HG03103 (cell line): Measurements from ENCODE around the gene DHRS11.

Experiments used
- ATAC-seq: cut with Tn5 transposase; IDR thresholded peaks from one replicate; pipeline ENCODE4 v1.9.1; 2021; ENCODE audit warnings: low read depth; ENCODE audit not compliant: unreplicated experiment

Gene DHRS11

DNA sequence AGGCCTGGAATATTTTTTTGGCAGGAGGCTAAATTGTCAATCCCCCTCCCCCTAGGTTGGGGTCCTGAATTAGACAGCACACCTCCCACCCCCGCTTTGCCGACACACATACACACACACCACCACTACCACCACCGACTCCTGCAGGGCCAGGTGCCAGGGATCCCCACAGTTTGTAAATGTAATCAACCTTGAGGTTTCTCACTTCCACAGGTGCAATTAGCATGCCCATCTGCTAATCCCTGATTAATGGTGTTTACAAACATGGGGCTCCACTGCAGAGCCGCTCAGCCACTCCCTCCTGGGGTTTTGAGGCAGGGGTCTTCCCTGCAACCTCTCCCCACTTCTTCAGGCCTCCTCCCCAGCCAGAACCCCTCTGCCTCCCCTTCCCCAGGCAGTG is 21.5 kb downstream of the DHRS11 start:
- no peak for ATAC-seq

- ATAC-seq = no peak
Observed at GRCh38 chr17:36614081-36614480, 22.4 kb downstream of the DHRS11 start.

DNA sequence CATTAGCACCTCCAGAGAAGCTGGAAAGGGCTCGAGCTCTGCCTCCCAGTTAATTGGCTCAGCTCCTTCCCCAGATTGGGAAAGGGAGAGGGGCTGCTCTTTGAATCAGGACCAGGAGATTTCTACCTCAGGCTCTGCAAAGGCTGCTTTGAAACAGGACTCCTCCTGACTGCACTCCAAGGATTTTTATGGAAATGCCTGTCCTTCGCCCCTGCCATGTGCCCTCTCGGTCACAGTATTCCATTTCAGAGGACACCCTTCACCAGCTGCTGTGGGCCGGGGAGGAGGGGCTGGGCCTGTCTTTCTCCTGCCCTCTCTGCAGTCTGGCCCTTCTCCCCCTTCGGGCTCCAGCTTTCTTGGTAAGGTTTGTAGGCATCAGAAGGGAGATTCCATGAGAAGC is 23.3 kb downstream of the DHRS11 start:
- ATAC-seq = no peak

- ATAC-seq = no peak
Observed at GRCh38 chr17:36616061-36617029, 24.7 kb downstream of the DHRS11 start.

DNA sequence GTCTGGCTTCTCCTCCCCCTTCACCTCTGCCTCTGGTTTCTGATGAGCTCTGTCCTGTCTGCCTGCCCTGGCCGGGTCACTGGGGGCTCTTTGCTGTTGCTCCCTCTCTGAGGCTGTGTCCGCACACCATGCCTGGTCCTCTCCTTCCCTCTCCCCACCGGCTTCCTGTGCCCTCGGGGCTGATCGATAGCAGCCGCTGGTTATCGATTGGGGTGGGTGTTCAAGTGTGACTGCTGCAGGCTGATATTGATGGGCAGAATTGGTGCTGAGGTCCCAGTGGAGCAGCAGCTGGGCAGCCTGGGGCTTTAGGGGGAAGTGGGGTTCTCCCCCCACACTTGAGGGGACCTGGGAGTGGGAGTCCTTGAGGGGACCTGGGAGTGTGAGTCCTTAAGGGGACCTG is 26.1 kb downstream of the DHRS11 start:
- no peak for ATAC-seq

DNA sequence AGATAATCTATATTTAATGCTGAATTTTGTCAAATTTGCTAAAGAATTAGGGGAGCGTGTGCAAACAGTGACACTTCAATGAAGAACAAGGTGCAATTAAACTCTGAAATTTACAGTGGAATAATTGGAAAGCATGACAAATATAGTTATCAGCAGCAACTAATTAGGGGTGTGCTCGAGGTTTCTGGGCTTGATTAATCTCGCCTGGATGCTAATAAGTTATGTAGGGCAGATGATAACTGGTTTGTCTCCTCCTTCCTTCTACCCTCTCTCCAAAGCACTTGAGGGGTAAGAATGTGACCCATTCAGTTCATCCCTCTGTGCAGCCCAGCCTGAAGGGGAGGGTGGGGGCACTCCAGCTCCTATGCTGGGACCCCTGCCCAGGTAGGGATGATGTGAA is 31.6 kb downstream of the DHRS11 start:
- no peak for ATAC-seq

DNA sequence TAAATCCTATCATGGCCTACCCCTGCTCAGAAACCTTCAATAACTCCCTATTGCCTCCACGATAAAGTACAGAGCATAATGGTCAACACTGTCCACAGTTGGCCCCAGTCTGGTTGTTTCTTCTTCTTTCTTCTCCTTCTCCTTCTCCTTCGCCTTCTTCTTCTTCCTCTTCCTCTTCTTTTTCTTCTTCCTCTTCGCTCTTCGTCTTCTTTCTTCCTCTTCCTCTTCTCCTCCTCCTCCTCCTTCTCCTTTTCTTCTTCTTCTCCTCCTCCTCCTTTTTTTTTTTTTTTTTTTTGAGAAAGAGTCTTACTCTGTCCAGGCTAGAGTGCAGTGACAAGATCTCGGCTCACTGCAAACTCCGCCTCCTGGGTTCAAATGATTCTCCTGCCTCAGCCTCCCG is 33.5 kb downstream of the DHRS11 start:
- no peak for ATAC-seq

DNA sequence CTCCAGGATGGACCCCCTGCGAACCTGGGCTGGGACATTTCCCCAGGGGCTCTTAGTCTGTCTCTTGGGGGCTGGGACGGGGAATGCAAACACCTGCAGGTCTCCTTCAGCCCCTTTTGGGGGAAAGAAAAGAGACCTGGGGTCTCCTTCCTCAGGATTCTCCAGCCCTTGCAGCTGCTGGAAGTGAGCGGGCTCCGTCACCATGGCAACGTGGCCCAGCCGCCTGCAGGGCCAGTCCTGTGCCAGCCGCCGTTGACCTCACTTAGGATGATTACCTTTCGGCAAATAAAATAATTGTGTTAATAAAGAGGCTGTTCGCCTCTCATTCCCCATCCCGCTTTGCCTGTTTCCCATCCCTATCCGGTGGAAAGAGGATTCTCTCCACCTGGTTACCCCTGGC is 35.4 kb downstream of the DHRS11 start:
- no peak for ATAC-seq

DNA sequence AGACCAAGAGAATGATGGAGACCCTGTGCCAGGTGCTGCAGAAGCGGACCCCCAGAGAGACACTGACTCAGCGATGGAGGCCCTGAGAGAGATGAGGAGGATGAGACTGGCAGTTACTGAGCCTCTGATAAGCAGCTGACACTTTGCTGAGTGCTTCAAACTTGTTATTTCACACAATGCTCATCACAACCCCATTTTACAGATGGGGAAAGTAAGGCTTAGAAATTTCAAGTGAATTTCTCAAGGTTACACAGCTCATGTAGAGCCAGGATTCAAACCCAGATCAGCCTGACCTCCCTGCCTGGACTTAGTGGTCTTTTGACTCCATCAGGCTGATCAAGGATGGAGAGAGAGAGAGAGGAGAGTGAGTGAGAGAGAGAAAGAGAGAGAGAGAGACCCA is 36.9 kb downstream of the DHRS11 start:
- no peak for ATAC-seq

GRCh38 chr17:36629252-36629847 is 37.7 kb downstream of the DHRS11 start:
- ATAC-seq = no peak

DNA sequence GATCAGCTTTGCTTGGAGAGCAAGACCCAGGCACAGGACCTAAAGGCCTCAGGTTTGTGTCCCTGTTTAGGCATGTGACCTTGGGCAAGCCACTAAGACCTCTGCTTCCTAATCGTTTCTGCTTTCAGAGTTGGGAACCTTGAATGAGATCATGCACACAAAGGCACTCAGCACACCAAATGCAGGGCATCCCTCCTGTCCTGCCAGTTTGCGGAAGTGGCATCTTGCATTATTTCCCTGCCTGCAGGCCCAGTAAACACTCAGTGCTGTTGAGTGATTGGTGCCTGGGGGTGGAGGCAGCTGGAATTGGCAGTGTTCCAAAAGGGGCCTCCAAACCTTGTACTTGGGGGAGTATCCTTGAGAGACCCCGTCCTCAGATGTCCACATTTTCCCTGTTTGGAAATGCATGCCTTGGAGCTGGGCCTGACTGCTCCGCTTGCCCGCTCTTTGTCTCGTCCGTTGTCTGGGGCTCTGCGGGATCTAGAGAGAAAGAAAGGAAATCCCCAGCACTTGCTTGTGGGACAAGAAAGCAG is 38.4 kb downstream of the DHRS11 start:
- no peak for ATAC-seq

- ATAC-seq = no peak
Observed at GRCh38 chr17:36631022-36631421, 39.3 kb downstream of the DHRS11 start.

GRCh38 chr17:36632916-36633771 is 41.5 kb downstream of the DHRS11 start:
- ATAC-seq = no peak

GRCh38 chr17:36640346-36640745 is 48.7 kb downstream of the DHRS11 start:
- ATAC-seq = no peak

DNA sequence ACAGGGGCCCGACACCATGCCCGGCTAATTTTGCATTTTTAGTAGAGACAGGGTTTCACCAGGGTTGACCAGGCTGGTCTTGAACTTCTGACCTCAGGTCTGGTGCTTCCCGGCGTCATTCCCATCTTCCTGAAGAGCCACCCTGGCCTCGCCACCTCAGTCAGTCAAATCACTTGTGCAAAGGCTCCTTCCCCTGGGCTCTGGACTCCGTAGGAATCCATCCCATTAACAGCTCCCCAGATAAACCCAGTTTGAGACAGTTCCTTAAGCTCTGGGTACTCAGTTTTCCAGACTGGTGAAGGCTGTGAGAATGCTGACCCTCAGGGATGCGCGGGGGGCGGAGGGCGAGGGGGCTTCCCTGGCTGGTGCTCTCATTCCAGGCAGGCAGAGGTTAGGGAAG is 49.2 kb downstream of the DHRS11 start:
- no peak for ATAC-seq

GRCh38 chr17:36641331-36641876 is 49.7 kb downstream of the DHRS11 start:
- no peak for ATAC-seq

DNA sequence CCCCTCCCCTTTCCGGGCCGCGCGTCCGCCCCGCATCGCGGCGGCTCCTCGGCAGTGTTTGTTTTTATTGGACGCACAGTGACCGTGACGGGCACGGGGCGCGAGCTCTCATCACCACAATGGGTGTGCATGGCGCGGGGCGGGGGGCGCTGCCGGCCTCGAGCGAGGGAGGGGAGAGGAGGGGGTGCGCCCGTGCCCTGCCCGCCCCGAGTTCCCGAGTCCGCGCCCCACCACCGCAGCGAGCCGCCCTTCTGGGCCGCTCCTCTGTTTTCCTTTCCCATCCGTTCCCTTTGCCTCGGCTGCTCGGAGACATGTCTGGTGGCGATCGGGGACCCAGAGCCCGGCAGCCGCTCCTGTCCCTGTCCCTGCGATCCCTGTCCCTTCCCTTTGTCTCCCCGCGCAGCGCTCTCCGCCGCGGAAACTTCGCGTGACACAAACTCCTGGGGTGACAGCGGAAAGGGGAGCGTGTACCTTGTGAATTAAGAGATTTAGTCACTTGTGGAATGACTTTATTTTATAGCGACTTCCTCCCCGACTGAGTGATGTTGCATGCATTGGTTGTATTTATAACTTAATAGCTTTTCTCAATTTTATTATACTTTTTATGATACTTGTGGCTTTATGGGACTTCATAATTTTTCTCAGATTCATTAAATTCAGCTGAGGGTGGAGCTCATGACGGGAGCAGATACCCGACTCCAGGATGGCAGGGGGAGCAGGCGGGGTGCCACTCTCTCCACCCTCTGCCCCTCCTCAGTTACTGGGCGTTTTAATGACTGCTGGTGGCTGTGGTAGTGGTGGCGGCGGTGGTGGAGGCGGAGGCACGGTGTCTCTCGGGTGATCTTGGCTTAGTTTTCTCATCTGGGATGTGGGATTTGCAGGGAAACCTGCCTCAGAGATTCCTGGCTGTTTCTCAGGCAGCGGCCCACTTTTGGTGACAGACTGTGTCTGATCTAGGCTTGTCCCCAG is 50.5 kb downstream of the DHRS11 start:
- ATAC-seq = no peak

GRCh38 chr17:36643086-36643685 is 51.5 kb downstream of the DHRS11 start:
- ATAC-seq = no peak

GRCh38 chr17:36645422-36645821 is 53.7 kb downstream of the DHRS11 start:
- ATAC-seq = no peak
